ENCODE results near the gene MICAL1. TPM values are rescaled to one million over a fixed set of nuclear protein-coding genes. Genes with fewer than 3 reads are reported as not detected.

MICAL1 gene
- total RNA-seq, 2 experiments from 2014 or later, result 80.4 to 81.5 TPM

GRCh38 chr6:109456710-109457561 lies 1.4 kb upstream of the MICAL1 start:
- POLR2A ChIA-PET, result interaction anchor here (0.5 to 7.7 kb wide), 7 partner anchors 14 to 1517 kb away, joined by 3 to 92 read pairs (median 4); partner anchors contain the start of genes CD164, PPIL6, SMPD2 and ZBTB24
- DNase-seq (no peak), ATAC-seq (ENCODE audit: low read depth) (no peak)
- Mint-ChIP-seq H3K27ac (peak overlapping the region; percentile 64), H3K27me3 (no peaks in the 10 kb centered on the region), H3K4me1 (peaks cover 42% of the 10 kb centered on the region), H3K9me3 (peaks cover under 1% of the 10 kb centered on the region), H3K4me3 (peak overlapping the region; percentile 63), H3K36me3 (peaks cover 10% of the 10 kb centered on the region)

DNA sequence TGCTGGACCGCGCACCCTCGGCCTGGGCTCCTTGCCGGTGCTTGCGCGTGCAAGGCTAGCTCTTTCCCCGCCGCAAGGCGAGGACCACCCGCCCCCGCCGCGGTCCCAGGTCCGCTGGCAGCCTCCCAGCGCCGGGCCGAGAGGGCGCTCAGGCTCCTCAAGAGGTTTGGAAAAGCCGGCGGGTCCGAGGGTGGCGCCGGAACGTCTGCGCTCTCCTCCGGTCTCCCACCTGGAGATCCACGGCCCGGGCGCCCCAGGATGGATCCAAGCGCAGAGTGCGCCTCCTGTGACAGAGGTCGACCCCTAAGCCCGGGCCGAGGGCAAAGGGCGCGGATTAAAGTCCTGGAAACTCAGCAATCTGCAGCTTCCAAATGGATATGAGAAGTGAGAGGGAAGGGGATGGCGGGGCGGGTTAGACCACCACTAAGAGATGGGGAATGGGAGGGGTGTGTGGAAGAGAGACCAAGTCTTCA lies 575 bp upstream of the MICAL1 start:
- peaks cover 10% of the 10 kb centered on the region for H3K36me3 Mint-ChIP-seq
- no peaks in the 10 kb centered on the region for H3K27me3 Mint-ChIP-seq
- ATAC-seq (ENCODE audit: low read depth), result no peak
- no peak for DNase-seq
- peaks cover 45% of the 10 kb centered on the region for H3K4me1 Mint-ChIP-seq
- peak overlapping the region; percentile 95 for H3K4me3 Mint-ChIP-seq
- no peaks in the 10 kb centered on the region for H3K9me3 Mint-ChIP-seq
- no peak overlapping the region for H3K27ac Mint-ChIP-seq
- POLR2A ChIA-PET, result interaction anchor here (0.8 to 7.7 kb wide), 9 partner anchors 10 to 74 kb away, joined by 3 to 92 read pairs (median 5); partner anchors contain the start of genes CD164, PPIL6, SMPD2 and ZBTB24

DNA sequence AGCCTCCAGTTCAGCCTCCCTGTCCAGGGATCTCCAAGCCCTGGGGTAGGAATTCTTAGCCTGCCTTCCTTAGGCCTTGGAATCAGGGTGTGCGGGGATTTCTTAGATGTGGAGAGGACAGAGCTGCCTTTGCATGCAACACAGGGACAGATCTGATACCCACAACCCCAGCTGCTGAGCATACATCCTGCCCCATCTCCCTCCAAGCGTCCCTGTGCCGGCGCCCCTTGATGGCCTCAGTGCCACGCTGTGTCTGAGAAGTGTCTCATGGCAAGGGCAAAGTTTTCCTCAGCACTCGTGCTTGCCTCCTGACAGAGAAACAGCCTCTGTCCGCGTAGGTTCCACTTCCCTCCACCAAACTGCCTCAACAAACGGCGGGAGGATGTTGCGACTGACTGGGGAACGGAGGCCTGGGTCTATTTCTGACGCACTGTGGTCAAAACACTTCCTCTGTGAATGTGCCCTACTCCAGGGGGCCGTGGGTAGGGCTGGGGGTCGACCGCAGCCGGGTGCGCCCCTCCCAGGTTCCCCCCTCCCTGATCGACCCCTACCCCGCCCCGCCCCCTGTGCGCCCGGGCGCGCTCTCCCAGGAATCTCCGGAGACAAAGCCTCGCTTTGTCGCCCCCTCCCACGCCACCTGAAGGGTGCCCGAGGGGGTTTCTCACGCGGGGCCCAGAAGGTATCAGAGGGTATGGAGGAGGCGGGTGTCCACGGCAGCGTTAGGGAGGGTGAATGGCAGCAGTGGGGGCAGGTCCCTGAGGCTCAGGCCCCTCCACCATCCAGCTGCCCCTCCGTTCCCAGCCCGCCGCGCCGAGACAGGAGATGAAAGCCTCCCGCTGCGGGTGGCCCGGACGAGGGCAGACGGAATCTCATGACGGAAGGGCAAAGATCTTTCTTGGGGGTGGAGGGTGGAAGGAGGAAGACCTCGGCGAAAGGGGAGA lies 806 bp downstream of the MICAL1 start:
- Mint-ChIP-seq H3K27me3 (no peaks in the 10 kb centered on the region), H3K4me1 (peaks cover 54% of the 10 kb centered on the region), H3K27ac (peak overlapping the region; percentile 97), H3K36me3 (peaks cover 13% of the 10 kb centered on the region), H3K4me3 (peak overlapping the region; percentile 95), H3K9me3 (no peaks in the 10 kb centered on the region)
- peak; percentile 41 for ATAC-seq (ENCODE audit: low read depth)
- POLR2A ChIA-PET, result interaction anchor here (0.6 to 7.7 kb wide), 11 partner anchors 8 to 776 kb away, joined by 3 to 92 read pairs (median 6); partner anchors contain the start of genes CD164, PPIL6, SMPD2 and ZBTB24
- DNase-seq, result peak; percentile 75

DNA sequence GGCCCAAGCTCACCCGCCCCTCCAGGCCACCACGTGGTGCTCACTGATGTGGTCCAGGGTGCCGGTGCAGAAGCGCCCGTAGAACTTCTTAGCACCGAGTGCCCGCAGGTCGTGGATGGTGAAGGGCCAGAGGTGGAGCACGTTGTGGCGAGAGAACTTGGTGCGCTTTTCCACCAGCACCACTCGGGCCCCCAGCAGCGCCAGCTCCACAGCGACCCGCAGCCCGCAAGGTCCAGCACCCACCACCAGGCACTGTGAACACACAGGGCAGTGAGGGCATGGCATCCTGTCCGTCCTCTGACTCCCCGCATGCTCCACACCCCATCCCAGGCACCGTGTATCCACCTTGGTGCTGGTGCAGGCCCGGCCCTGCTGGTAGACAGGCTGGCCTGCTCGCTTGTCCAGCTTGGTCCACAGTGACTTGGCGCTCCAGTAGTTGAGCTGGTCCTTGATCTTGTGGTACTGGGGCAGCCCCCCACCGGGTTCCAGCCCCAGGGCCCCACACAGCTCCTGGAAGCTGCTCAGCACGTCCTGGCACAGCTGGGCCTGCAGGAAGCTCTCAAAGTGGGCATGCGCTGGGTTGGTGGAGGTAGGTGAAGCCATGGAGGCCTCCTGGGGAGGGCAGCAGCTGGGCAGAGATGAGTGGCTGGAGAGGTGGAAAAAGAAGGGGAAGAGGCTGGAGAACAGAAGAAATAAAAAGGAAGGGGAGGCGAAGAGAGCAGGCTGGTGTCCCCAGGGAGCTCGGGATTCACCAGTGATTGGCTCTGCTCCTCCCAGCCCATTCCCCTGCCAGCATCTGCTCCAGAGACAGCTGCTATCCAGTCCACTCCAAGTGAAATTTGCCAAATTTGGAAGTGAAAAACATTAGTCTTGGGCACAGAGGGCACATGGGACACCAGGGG lies 1.7 kb downstream of the MICAL1 start:
- H3K27me3 Mint-ChIP-seq, result no peaks in the 10 kb centered on the region
- POLR2A ChIA-PET, result interaction anchor here (0.9 to 7.7 kb wide), 6 partner anchors 11 to 72 kb away, joined by 3 to 92 read pairs (median 39); partner anchors contain the start of genes CD164, PPIL6, SMPD2 and ZBTB24
- ATAC-seq (ENCODE audit: low read depth) (no peak), DNase-seq (no peak)
- no peaks in the 10 kb centered on the region for H3K9me3 Mint-ChIP-seq
- H3K4me1 Mint-ChIP-seq, result peaks cover 54% of the 10 kb centered on the region
- peak overlapping the region; percentile 95 for H3K4me3 Mint-ChIP-seq
- H3K27ac Mint-ChIP-seq, result peak overlapping the region; percentile 97
- H3K36me3 Mint-ChIP-seq, result peaks cover 15% of the 10 kb centered on the region

- no peak for ATAC-seq (ENCODE audit: low read depth)
- peak overlapping the region; percentile 45 for H3K27ac Mint-ChIP-seq
- POLR2A ChIA-PET, result interaction anchor here (3.1 to 7.7 kb wide), 4 partner anchors 11 to 70 kb away, joined by 14 to 92 read pairs (median 60); partner anchors contain the start of genes CD164, PPIL6, SMPD2 and ZBTB24
- H3K4me1 Mint-ChIP-seq, result peaks cover 51% of the 10 kb centered on the region
- no peak overlapping the region for H3K4me3 Mint-ChIP-seq
- no peaks in the 10 kb centered on the region for H3K27me3 Mint-ChIP-seq
- peaks cover 17% of the 10 kb centered on the region for H3K36me3 Mint-ChIP-seq
- no peaks in the 10 kb centered on the region for H3K9me3 Mint-ChIP-seq
- DNase-seq, result no peak
Measured at GRCh38 chr6:109453156-109453555, 2.4 kb downstream of the MICAL1 start.

GRCh38 chr6:109452181-109452580 lies 3.4 kb downstream of the MICAL1 start:
- H3K9me3 Mint-ChIP-seq, result no peaks in the 10 kb centered on the region
- H3K36me3 Mint-ChIP-seq, result peaks cover 17% of the 10 kb centered on the region
- H3K27me3 Mint-ChIP-seq, result no peaks in the 10 kb centered on the region
- DNase-seq, result no peak
- H3K4me3 Mint-ChIP-seq, result no peak overlapping the region
- ATAC-seq (ENCODE audit: low read depth), result no peak
- POLR2A ChIA-PET, result interaction anchor here (1.1 to 5.8 kb wide), 3 partner anchors 11 to 69 kb away, joined by 7 to 35 read pairs (median 14); partner anchors contain the start of genes CD164, PPIL6 and SMPD2
- H3K4me1 Mint-ChIP-seq, result peaks cover 44% of the 10 kb centered on the region
- peak overlapping the region; percentile 20 for H3K27ac Mint-ChIP-seq

DNA sequence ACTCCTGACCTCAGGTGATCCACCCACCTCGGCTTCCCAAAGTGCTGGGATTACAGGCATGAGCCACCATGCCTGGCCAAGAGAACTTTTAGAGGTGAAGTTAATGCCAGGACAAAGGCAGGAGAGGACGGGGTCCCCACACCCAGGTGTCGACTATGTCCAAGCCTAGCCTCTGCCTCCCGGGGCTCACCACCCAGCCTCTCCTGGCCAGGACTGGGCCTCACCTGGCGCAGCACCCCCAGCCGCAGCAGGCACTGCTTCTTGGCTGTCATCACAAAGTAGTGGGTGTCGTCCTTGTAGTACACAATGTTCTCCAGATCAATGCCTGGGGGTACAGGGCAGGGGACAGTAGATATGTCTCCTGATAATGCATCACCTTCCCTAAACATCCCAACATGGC lies 4.2 kb downstream of the MICAL1 start:
- H3K27ac Mint-ChIP-seq, result no peak overlapping the region
- peaks cover 39% of the 10 kb centered on the region for H3K4me1 Mint-ChIP-seq
- POLR2A ChIA-PET, result interaction anchor here (1.1 to 5.8 kb wide), 4 partner anchors 10 to 69 kb away, joined by 7 to 35 read pairs (median 16); partner anchors contain the start of genes CD164, PPIL6 and SMPD2
- no peaks in the 10 kb centered on the region for H3K27me3 Mint-ChIP-seq
- DNase-seq (no peak), ATAC-seq (ENCODE audit: low read depth) (no peak)
- no peaks in the 10 kb centered on the region for H3K9me3 Mint-ChIP-seq
- H3K36me3 Mint-ChIP-seq, result peaks cover 20% of the 10 kb centered on the region
- H3K4me3 Mint-ChIP-seq, result no peak overlapping the region

GRCh38 chr6:109450801-109451200 lies 4.8 kb downstream of the MICAL1 start:
- peak overlapping the region; percentile 5 for H3K27ac Mint-ChIP-seq

DNA sequence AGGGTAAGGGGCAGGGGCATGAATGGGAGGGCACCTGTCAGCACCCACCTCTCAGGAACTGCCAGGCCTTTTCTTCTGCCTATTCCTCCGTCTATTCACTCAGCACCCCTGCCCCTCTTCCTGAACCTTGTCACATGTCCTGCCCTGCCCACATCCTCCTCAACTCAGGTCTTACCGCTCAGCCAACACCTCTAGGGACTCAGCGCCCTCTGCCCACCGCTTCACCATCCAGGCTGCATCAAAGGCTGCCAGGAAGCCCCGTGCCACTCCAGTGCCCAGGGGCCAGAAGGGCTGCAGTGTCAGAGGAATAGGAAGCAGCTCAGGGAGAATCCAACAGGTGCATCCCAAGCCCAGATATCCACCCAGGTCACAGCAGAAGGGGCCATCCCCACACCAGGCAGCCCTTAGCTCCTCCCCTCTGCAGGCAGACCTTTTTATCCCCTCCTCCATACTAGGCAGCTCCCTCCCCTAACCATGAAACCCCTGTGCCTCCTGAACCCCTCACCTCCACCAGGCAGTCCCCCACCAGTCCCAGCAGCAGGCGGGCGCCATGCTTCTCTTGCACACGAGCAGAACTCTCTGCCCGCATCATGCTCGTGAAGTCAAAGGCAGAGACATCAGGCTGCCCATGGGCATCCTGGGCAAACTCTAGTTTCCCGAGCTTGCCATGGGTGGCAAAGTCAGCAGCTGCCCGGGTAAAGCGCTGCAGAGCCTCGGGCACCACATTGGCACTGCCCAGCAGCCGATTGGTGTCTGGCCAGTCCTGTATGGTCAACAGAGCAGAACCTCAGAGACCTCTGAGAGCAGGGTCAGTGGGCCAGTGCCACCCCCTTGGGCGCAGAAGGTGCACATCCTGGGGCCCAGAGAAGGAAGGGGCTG lies 5.5 kb downstream of the MICAL1 start:
- DNase-seq (peak; percentile 67), ATAC-seq (ENCODE audit: low read depth) (peak; percentile 75)
- Mint-ChIP-seq H3K9me3 (no peaks in the 10 kb centered on the region), H3K36me3 (peaks cover 26% of the 10 kb centered on the region), H3K4me1 (peaks cover 37% of the 10 kb centered on the region), H3K27me3 (no peaks in the 10 kb centered on the region), H3K27ac (peak overlapping the region; percentile 79), H3K4me3 (peak overlapping the region; percentile 69)
- POLR2A ChIA-PET, result interaction anchor here (0.9 to 5.8 kb wide), 6 partner anchors 9 to 67 kb away, joined by 3 to 35 read pairs (median 6); partner anchors contain the start of genes CD164, PPIL6, SMPD2 and ZBTB24

More at GRCh38 chr6:109450801-109451200, 4.8 kb downstream of the MICAL1 start:
- DNase-seq (no peak), ATAC-seq (ENCODE audit: low read depth) (no peak)
- H3K4me1 Mint-ChIP-seq, result peaks cover 37% of the 10 kb centered on the region
- H3K9me3 Mint-ChIP-seq, result no peaks in the 10 kb centered on the region
- POLR2A ChIA-PET, result interaction anchor here (1.0 to 5.8 kb wide), 4 partner anchors 10 to 68 kb away, joined by 3 to 35 read pairs (median 12); partner anchors contain the start of genes CD164, PPIL6, SMPD2 and ZBTB24
- H3K27me3 Mint-ChIP-seq, result no peaks in the 10 kb centered on the region
- H3K4me3 Mint-ChIP-seq, result no peak overlapping the region
- peaks cover 21% of the 10 kb centered on the region for H3K36me3 Mint-ChIP-seq

- H3K27ac Mint-ChIP-seq, result peak overlapping the region; percentile 79
- POLR2A ChIA-PET, result interaction anchor here (0.6 to 5.8 kb wide), 6 partner anchors 8 to 67 kb away, joined by 3 to 35 read pairs (median 6); partner anchors contain the start of genes CD164, PPIL6, SMPD2 and ZBTB24
- no peak for ATAC-seq (ENCODE audit: low read depth)
- H3K27me3 Mint-ChIP-seq, result no peaks in the 10 kb centered on the region
- no peak for DNase-seq
- H3K4me1 Mint-ChIP-seq, result peaks cover 33% of the 10 kb centered on the region
- peaks cover 25% of the 10 kb centered on the region for H3K36me3 Mint-ChIP-seq
- H3K9me3 Mint-ChIP-seq, result no peaks in the 10 kb centered on the region
- peak overlapping the region; percentile 69 for H3K4me3 Mint-ChIP-seq
Measured at GRCh38 chr6:109449064-109449794, 6.3 kb downstream of the MICAL1 start.

All from activated naive CD8-positive, alpha-beta T cell treated with anti-CD3 and anti-CD28 coated beads, Interleukin-2, amount 10 ng/mL, durations not matched to agents 7 days and 5 days (primary cell).